SJCRH30 (cell line): Measurements from ENCODE around the gene EIF4EBP2. TPM values are rescaled to one million over a fixed set of nuclear protein-coding genes. Genes with fewer than 3 reads are reported as not detected.

Source experiments
- DNase-seq, 2 experiments: peaks; one replicate each; pipeline ENCODE4 v3.0.0-alpha.2; 2015 to 2020
- H3K27ac ChIP-seq: fragments of 250-450 bp; sonication (Bioruptor Pico); 2 replicates; pipeline ENCODE4 v1.5.1; 2020; ENCODE audit warnings: mild to moderate bottlenecking, moderate library complexity
- H3K27me3 ChIP-seq: fragments of 250-450 bp; sonication (Bioruptor Pico); 2 replicates; pipeline ENCODE4 v1.5.1; 2020; ENCODE audit warnings: mild to moderate bottlenecking, moderate library complexity
- H3K36me3 ChIP-seq: fragments of 250-450 bp; sonication (Bioruptor Pico); 2 replicates; pipeline ENCODE4 v1.5.1; 2020; ENCODE audit warnings: mild to moderate bottlenecking, moderate library complexity
- H3K4me1 ChIP-seq: fragments of 250-450 bp; sonication (Bioruptor Pico); 2 replicates; pipeline ENCODE4 v1.5.1; 2020; ENCODE audit warnings: mild to moderate bottlenecking, moderate library complexity
- H3K4me3 ChIP-seq: fragments of 250-450 bp; sonication (Bioruptor Pico); 2 replicates; pipeline ENCODE4 v1.5.1; 2020; ENCODE audit warnings: mild to moderate bottlenecking, moderate library complexity
- H3K9me3 ChIP-seq: fragments of 250-450 bp; sonication (Bioruptor Pico); replicated peaks from 2 replicates; pipeline ENCODE4 v1.5.1; 2020; ENCODE audit warnings: mild to moderate bottlenecking, moderate library complexity
- total RNA-seq: library from RNA; depleted of rRNA; stranded (reverse); fragments of >200 nt; shearing (Covaris generic); gene quantifications from 2 replicates; pipeline ENCODE4 v1.2.3, GENCODE V29; 2014

The EIF4EBP2 gene
- total RNA-seq, 1 experiment from 2014 or later = 52.8 TPM

DNA sequence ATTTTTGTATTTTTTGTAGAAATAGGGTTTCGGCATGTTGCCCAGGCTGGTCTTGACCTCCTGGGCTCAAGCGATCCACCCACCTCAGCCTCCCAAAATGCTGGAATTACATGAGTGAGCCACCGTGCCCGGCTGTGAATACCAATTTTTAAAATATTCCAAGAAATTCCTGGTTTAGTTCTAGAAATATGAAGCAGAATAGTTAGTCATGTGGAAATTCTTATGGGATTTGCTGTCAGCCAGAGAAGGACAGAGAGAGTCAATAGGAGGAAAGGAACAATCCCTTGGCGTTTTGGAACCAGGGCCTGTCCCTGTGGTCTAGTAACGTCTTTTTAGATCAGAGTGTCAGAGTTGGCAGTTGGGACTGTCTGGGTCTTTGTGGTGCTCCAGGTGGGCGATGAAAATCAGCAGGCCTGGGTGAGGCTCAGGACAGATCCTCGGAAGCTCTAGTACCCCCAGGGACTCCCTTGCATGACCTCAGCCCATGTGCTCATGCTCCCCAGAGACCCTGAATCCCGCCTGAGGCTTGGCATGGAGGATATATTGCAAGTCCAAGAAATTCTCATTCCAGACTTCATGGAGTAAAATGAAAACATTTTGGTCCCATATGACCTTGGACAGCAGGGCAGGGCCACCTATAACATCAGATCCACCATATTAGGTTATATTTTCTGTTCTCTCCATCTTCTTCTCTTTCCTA is 29.8 kb downstream of the EIF4EBP2 start:
- Histone ChIP-seq H3K27ac (no peak overlapping the region), H3K36me3 (peaks cover 3% of the 10 kb centered on the region; the same call in 1 of the 2 replicates), H3K27me3 (no peaks in the 10 kb centered on the region), H3K9me3 (no peaks in the 10 kb centered on the region), H3K4me1 (peaks cover 12% of the 10 kb centered on the region), H3K4me3 (no peak overlapping the region)
- no peak for DNase-seq

GRCh38 chr10:70435241-70436085 is 31.5 kb downstream of the EIF4EBP2 start:
- Histone ChIP-seq H3K4me3 (no peak overlapping the region), H3K36me3 (no peaks in the 10 kb centered on the region), H3K4me1 (peaks cover 12% of the 10 kb centered on the region), H3K27ac (no peak overlapping the region), H3K27me3 (no peaks in the 10 kb centered on the region), H3K9me3 (no peaks in the 10 kb centered on the region)
- DNase-seq = no peak

GRCh38 chr10:70437721-70438120 is 33.8 kb downstream of the EIF4EBP2 start:
- no peak for DNase-seq
- no peaks in the 10 kb centered on the region for H3K36me3 ChIP-seq

GRCh38 chr10:70440296-70441160 is 36.6 kb downstream of the EIF4EBP2 start:
- Histone ChIP-seq H3K4me1 (peaks cover 2% of the 10 kb centered on the region; the same call in 1 of the 2 replicates), H3K4me3 (no peak overlapping the region), H3K27me3 (no peaks in the 10 kb centered on the region), H3K36me3 (no peaks in the 10 kb centered on the region), H3K27ac (no peak overlapping the region), H3K9me3 (no peaks in the 10 kb centered on the region)
- DNase-seq = no peak

More at GRCh38 chr10:70437721-70438120, 33.8 kb downstream of the EIF4EBP2 start:
- H3K27me3 ChIP-seq = no peaks in the 10 kb centered on the region
- H3K27ac ChIP-seq = no peak overlapping the region
- H3K4me3 ChIP-seq = no peak overlapping the region
- no peaks in the 10 kb centered on the region for H3K4me1 ChIP-seq
- no peaks in the 10 kb centered on the region for H3K9me3 ChIP-seq

- H3K27ac ChIP-seq = no peak within 1 kb of the TSS
- no peak within 1 kb of the TSS for H3K4me3 ChIP-seq
- DNase-seq = no peak
- H3K36me3 ChIP-seq = no peaks in the 10 kb centered on the region
- no peaks in the 10 kb centered on the region for H3K27me3 ChIP-seq
- peaks cover 8% of the 10 kb centered on the region for H3K4me1 ChIP-seq
- H3K9me3 ChIP-seq = no peaks in the 10 kb centered on the region
Observed at GRCh38 chr10:70441161-70441894, 37.4 kb downstream of the EIF4EBP2 start, which contains the start of gene NODAL. NODAL (minus strand) TSS chr10:70441681; CDS start chr10:70441667, 14 bp downstream.

GRCh38 chr10:70441895-70442309 is 38.0 kb downstream of the EIF4EBP2 start:
- DNase-seq = no peak
- Histone ChIP-seq H3K27me3 (no peaks in the 10 kb centered on the region), H3K9me3 (no peaks in the 10 kb centered on the region), H3K27ac (no peak overlapping the region), H3K36me3 (no peaks in the 10 kb centered on the region), H3K4me1 (peaks cover 10% of the 10 kb centered on the region), H3K4me3 (no peak overlapping the region)

- no peaks in the 10 kb centered on the region for H3K9me3 ChIP-seq
- no peaks in the 10 kb centered on the region for H3K27me3 ChIP-seq
- DNase-seq = no peak
- no peak overlapping the region for H3K4me3 ChIP-seq
- no peak overlapping the region for H3K27ac ChIP-seq
- peaks cover 10% of the 10 kb centered on the region for H3K4me1 ChIP-seq
- H3K36me3 ChIP-seq = no peaks in the 10 kb centered on the region
Observed at GRCh38 chr10:70442332-70442988, 38.5 kb downstream of the EIF4EBP2 start.

- H3K36me3 ChIP-seq = no peaks in the 10 kb centered on the region
- no peak overlapping the region for H3K27ac ChIP-seq
- H3K27me3 ChIP-seq = no peaks in the 10 kb centered on the region
- H3K4me1 ChIP-seq = peaks cover 10% of the 10 kb centered on the region
- no peak for DNase-seq
- no peak overlapping the region for H3K4me3 ChIP-seq
- no peaks in the 10 kb centered on the region for H3K9me3 ChIP-seq
Observed at GRCh38 chr10:70444744-70445143, 40.8 kb downstream of the EIF4EBP2 start.

- H3K9me3 ChIP-seq = no peaks in the 10 kb centered on the region
- no peaks in the 10 kb centered on the region for H3K36me3 ChIP-seq
- no peak overlapping the region for H3K27ac ChIP-seq
- H3K4me3 ChIP-seq = no peak overlapping the region
- DNase-seq = peak; percentile 54 to 74
- no peaks in the 10 kb centered on the region for H3K27me3 ChIP-seq
- peaks cover 10% of the 10 kb centered on the region for H3K4me1 ChIP-seq
Observed at GRCh38 chr10:70445718-70446657, 42.0 kb downstream of the EIF4EBP2 start.

GRCh38 chr10:70448236-70448635 is 44.3 kb downstream of the EIF4EBP2 start:
- Histone ChIP-seq H3K9me3 (no peaks in the 10 kb centered on the region), H3K4me1 (peaks cover 10% of the 10 kb centered on the region), H3K4me3 (no peak overlapping the region), H3K27me3 (no peaks in the 10 kb centered on the region), H3K27ac (no peak overlapping the region), H3K36me3 (no peaks in the 10 kb centered on the region)
- no peak for DNase-seq

DNA sequence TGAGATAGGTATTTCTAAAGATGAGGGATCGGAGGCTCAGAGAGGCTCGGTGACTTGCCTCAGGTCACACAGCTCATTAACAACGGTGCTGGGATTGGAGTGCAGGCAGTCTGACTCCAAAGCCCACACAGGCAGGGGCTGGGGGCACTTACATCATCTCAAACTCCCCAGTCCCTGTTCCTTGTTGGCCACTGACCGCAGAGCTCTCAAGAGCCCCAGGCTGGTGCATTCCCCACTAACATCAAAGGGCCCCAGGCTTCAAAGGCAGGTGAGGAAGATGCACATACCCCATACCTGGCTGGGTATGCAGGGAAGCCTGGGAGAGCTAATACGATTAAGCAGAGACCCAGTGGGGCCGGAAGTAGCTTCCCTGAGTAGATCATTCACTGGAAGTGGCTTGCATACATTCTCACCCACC is 51.3 kb downstream of the EIF4EBP2 start:
- Histone ChIP-seq H3K4me1 (peaks cover 4% of the 10 kb centered on the region; the same call in 1 of the 2 replicates), H3K9me3 (no peaks in the 10 kb centered on the region), H3K27ac (no peak overlapping the region), H3K36me3 (no peaks in the 10 kb centered on the region), H3K4me3 (no peak overlapping the region), H3K27me3 (no peaks in the 10 kb centered on the region)
- DNase-seq = no peak

- Histone ChIP-seq H3K27ac (no peak overlapping the region), H3K4me3 (no peak overlapping the region), H3K27me3 (no peaks in the 10 kb centered on the region), H3K9me3 (no peaks in the 10 kb centered on the region), H3K36me3 (no peaks in the 10 kb centered on the region), H3K4me1 (peaks cover 4% of the 10 kb centered on the region; the same call in 1 of the 2 replicates)
- no peak for DNase-seq
Observed at GRCh38 chr10:70456164-70456563, 52.2 kb downstream of the EIF4EBP2 start.
